Upper lobe of left lung (tissue), 6 donors: Measurements from ENCODE around the gene BMP5. TPM values are rescaled to one million over a fixed set of nuclear protein-coding genes. Genes with fewer than 3 reads are reported as not detected.

ENCODE experiments used
- ATAC-seq, 2 donors: fragments of 200-7000 bp; cut with Tn5 transposase; one replicate each; pipeline ENCODE4 v1.9.1; 2022; ENCODE audit warnings: mild to moderate bottlenecking in 2 of 2, moderate library complexity in 2 of 2; ENCODE audit not compliant: low FRiP score in 2 of 2
- DNase-seq, 2 donors: peaks; one replicate each; pipeline ENCODE4 v3.0.0-alpha.2; 2019 to 2020
- H3K27ac ChIP-seq, 4 donors: fragments of 200-600 bp; sonication (generic); one replicate each; pipeline ENCODE4 v1.5.1; 2016 to 2019
- H3K27me3 ChIP-seq, 4 donors: fragments of 200-600 bp; sonication (generic); one replicate each; pipeline ENCODE4 v1.5.1; 2017 to 2019
- H3K36me3 ChIP-seq, 4 donors: fragments of 200-600 bp; sonication (generic); one replicate each; pipeline ENCODE4 v1.5.1; 2016 to 2019
- H3K4me1 ChIP-seq, 4 donors: fragments of 200-600 bp; sonication (generic); one replicate each; pipeline ENCODE4 v1.5.1; 2018 to 2019
- H3K4me3 ChIP-seq, 4 donors: fragments of 200-600 bp; sonication (generic); one replicate each; pipeline ENCODE4 v1.5.1; 2017 to 2019; ENCODE audit warnings: mild to moderate bottlenecking in 2 of 4, moderate library complexity in 1 of 4
- H3K9me3 ChIP-seq, 4 donors: fragments of 200-600 bp; sonication (generic); one replicate each; pipeline ENCODE4 v1.5.1; 2018 to 2019
- EP300 ChIP-seq, 4 donors: sonication (generic); formaldehyde crosslinking; IDR thresholded peaks; one replicate each; pipeline ENCODE4 v1.5.1; 2017; ENCODE audit warnings: antibody characterized with exemption in 4 of 4, control low read depth in 2 of 4
- POLR2A ChIP-seq, 4 donors: fragments of 450-650 bp; IDR thresholded peaks; one replicate each; pipeline ENCODE4 v1.5.1; 2016 to 2017; ENCODE audit warnings: antibody characterized with exemption in 4 of 4, mild to moderate bottlenecking in 2 of 4
- POLR2AphosphoS5 ChIP-seq, 2 donors: sonication (generic); formaldehyde crosslinking; IDR thresholded peaks; one replicate each; pipeline ENCODE4 v1.5.1; 2017; ENCODE audit warnings: antibody characterized with exemption in 2 of 2
- WGBS, 2 donors: methylation state at CpG; one replicate each; pipeline ENCODE4 v1.1.5; 2017 to 2018; 5-methylcytosine and 5-hydroxymethylcytosine counted together
- total RNA-seq, 6 donors: library from RNA; depleted of rRNA in 4 of 6; stranded (reverse); fragments of >200 nt in 4 of 6; gene quantifications; one replicate each; pipeline versions ENCODE4 v1.1.0 to v1.2.1, GENCODE V29; 2016 to 2021
- TF ChIP-seq, protein P1 (sequence below), 6 experiments: fragments of 450-650 bp in 4 of 6; fragments of 200-600 bp in 2 of 6; sonication (generic) in 2 of 6; IDR thresholded peaks; one replicate each; pipeline ENCODE4 v1.5.1; 2016 to 2019; ENCODE audit warnings: antibody characterized with exemption in 6 of 6
- donor health status: DM: no; HTN: no; CAD: no; lungs with moderate emphysema.
- donor health status: DM: no; HTN: yes; CAD: no; lungs with severe emphysema.

Gene BMP5
- total RNA-seq, 6 donors from 2014 or later: 3.2 to 16.8 (median 5.7) TPM

DNA sequence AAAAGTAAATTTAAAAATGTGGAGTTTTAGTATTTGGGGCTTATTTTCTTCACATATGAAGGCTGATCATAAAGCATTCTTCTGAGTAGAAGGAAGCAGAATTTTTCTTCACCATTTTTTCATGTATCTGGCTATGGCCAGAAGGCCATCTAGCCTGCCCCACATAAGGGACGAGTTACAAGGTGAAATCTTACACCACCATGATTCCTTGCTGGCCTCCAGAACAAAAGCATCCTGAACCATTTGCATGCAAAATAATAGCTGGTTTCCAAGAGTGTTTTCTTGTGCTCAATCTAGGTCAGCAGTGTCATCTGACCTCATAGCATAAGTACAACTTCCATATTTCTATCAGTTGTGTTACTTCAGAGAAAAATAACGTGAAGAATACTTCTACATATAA is 93.1 kb downstream of the BMP5 start:
- Histone ChIP-seq H3K27me3 (no peaks in the 10 kb centered on the region), H3K4me1 (no peaks in the 10 kb centered on the region), H3K9me3 (no peaks in the 10 kb centered on the region), H3K27ac (no peak overlapping the region), H3K4me3 (no peak overlapping the region), H3K36me3 (no peaks in the 10 kb centered on the region)
- TF ChIP-seq EP300 (IDR thresholded peaks at IDR 0.05) (no peak), POLR2A (IDR thresholded peaks at IDR 0.05) (no peak), POLR2AphosphoS5 (IDR thresholded peaks at IDR 0.05) (no peak)
- TF ChIP-seq, protein P1, sequence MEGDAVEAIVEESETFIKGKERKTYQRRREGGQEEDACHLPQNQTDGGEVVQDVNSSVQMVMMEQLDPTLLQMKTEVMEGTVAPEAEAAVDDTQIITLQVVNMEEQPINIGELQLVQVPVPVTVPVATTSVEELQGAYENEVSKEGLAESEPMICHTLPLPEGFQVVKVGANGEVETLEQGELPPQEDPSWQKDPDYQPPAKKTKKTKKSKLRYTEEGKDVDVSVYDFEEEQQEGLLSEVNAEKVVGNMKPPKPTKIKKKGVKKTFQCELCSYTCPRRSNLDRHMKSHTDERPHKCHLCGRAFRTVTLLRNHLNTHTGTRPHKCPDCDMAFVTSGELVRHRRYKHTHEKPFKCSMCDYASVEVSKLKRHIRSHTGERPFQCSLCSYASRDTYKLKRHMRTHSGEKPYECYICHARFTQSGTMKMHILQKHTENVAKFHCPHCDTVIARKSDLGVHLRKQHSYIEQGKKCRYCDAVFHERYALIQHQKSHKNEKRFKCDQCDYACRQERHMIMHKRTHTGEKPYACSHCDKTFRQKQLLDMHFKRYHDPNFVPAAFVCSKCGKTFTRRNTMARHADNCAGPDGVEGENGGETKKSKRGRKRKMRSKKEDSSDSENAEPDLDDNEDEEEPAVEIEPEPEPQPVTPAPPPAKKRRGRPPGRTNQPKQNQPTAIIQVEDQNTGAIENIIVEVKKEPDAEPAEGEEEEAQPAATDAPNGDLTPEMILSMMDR (IDR thresholded peaks at IDR 0.05): no peak
- ATAC-seq (no peak), DNase-seq (no peak)
- WGBS, 2 donors: 61 to 67% methylated on average over 2 of the region's 2 CpGs

DNA sequence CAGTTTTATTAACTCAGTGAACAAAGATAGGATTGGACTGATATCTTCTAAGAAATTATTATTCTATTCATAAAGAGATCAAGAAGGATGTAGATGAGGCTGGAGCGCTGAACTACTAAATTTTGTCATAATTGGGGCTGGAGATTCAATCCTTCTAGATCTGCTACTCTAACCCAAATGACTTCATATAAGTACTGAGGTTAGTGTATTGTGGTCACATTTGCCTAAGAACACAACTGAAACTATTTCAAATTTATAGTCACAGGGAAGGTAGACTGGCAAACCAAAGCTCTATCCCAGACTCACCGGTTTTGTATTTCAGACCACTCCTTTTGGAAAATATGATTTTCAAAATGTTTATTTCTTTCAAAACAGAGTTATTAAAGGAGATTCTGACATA is 96.7 kb downstream of the BMP5 start:
- H3K27me3 ChIP-seq: no peaks in the 10 kb centered on the region
- no peak overlapping the region for H3K27ac ChIP-seq
- ATAC-seq (no peak), DNase-seq (no peak)
- 79 to 90% methylated on average over 2 of the region's 2 CpGs for WGBS, 2 donors
- no peaks in the 10 kb centered on the region for H3K36me3 ChIP-seq
- H3K4me3 ChIP-seq: no peak overlapping the region
- H3K9me3 ChIP-seq: no peaks in the 10 kb centered on the region
- peaks cover 0 to 9% (median 4%) of the 10 kb centered on the region in 4 donors for H3K4me1 ChIP-seq
- TF ChIP-seq EP300 (IDR thresholded peaks at IDR 0.05): no peak
- no peak for TF ChIP-seq POLR2A (IDR thresholded peaks at IDR 0.05)
- TF ChIP-seq, protein P1 (IDR thresholded peaks at IDR 0.05): no peak
- TF ChIP-seq POLR2AphosphoS5 (IDR thresholded peaks at IDR 0.05): no peak

DNA sequence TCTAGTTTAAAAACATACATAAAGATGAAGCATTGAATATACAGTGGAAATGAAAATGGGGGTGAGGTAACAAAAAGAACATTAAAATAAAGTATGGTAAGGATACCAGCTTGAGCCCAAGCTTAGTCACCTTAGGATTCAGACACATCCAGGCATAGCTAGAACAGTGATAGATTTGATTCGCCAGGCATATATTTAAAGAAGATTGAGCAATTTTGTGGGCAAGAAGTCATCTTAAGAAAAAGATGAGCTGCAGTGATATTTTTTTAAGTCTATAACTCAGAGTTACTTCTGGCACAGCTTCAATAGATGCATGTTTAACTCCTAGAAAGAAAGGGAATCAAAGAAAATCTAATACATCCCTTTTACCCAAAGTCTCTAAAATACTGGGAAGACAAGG is 97.9 kb downstream of the BMP5 start:
- Histone ChIP-seq H3K4me3 (no peak overlapping the region), H3K27me3 (no peaks in the 10 kb centered on the region), H3K4me1 (peaks cover 0 to 9% (median 4%) of the 10 kb centered on the region in 4 donors), H3K27ac (no peak overlapping the region), H3K36me3 (no peaks in the 10 kb centered on the region), H3K9me3 (no peaks in the 10 kb centered on the region)
- TF ChIP-seq, protein P1 (IDR thresholded peaks at IDR 0.05): no peak
- TF ChIP-seq POLR2A (IDR thresholded peaks at IDR 0.05) (no peak), EP300 (IDR thresholded peaks at IDR 0.05) (no peak), POLR2AphosphoS5 (IDR thresholded peaks at IDR 0.05) (no peak)
- WGBS, 2 donors: 80 to 97% methylated on average over 1 of the region's 1 CpG
- DNase-seq (no peak), ATAC-seq (no peak)

DNA sequence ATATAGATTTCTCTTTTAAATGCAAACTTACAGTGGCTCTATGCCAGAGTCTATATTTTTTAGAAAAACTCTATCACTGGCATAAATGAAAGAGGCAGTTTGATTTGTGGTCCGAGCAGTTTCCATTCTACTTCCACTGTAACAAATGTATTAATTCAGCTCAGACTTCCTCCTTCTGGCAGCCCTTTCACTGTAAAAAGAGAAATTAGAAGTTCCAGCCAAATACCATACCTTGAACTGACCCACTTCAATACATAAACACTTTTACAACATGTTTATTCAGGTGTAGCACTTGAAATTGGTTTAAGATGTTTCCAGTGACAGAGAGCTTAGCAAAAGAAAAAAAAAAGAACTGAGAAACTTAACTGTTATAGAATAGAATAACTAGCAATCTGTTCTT is 99.3 kb downstream of the BMP5 start:
- Histone ChIP-seq H3K4me3 (no peak overlapping the region), H3K9me3 (no peaks in the 10 kb centered on the region), H3K36me3 (no peaks in the 10 kb centered on the region), H3K27ac (no peak overlapping the region), H3K4me1 (peaks cover 0 to 9% (median 4%) of the 10 kb centered on the region in 4 donors), H3K27me3 (no peaks in the 10 kb centered on the region)
- DNase-seq (no peak), ATAC-seq (no peak)
- TF ChIP-seq, protein P1 (IDR thresholded peaks at IDR 0.05): no peak
- TF ChIP-seq EP300 (IDR thresholded peaks at IDR 0.05) (no peak), POLR2AphosphoS5 (IDR thresholded peaks at IDR 0.05) (no peak), POLR2A (IDR thresholded peaks at IDR 0.05) (no peak)
- 10 to 18% methylated on average over 1 of the region's 1 CpG for WGBS, 2 donors

DNA sequence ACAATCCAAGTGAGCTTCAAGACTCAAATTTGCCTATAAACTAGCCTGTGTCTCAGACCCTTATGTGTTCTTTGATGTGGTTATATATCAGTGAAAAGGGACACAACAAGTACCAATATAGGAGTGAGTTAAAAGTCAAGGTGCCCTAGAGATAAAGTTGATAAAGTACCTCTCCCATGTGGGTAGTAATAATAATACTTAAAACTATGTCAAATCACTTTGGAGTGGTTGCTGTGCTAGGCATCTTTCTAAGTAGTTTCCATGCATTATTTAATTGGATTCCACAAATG is 100.4 kb downstream of the BMP5 start:
- TF ChIP-seq POLR2AphosphoS5 (IDR thresholded peaks at IDR 0.05) (no peak), POLR2A (IDR thresholded peaks at IDR 0.05) (no peak), EP300 (IDR thresholded peaks at IDR 0.05) (no peak)
- TF ChIP-seq, protein P1 (IDR thresholded peaks at IDR 0.05): no peak
- no peak for DNase-seq
- Histone ChIP-seq H3K27me3 (no peaks in the 10 kb centered on the region), H3K9me3 (no peaks in the 10 kb centered on the region), H3K36me3 (no peaks in the 10 kb centered on the region), H3K27ac (no peak overlapping the region), H3K4me3 (no peak overlapping the region), H3K4me1 (peaks cover 0 to 9% (median 4%) of the 10 kb centered on the region in 4 donors)
- ATAC-seq: no peak
